GM12872 (cell line): ENCODE data around the gene SLC7A8.

Experiments
- CTCF ChIP-seq: IDR thresholded peaks from 3 replicates; pipeline ENCODE4 v1.5.1; 2011; ENCODE audit warnings: low read depth, mild to moderate bottlenecking, low read length, moderate library complexity; ENCODE audit not compliant: insufficient read depth

Gene SLC7A8

GRCh38 chr14:23148591-23149249, 34.7 kb downstream of the SLC7A8 start:
- no peak for TF ChIP-seq CTCF

- TF ChIP-seq CTCF = no peak
These were observed 35.8 kb downstream of the SLC7A8 start for GRCh38 chr14:23147676-23148075.

GRCh38 chr14:23146980-23147379, 36.5 kb downstream of the SLC7A8 start:
- no peak for TF ChIP-seq CTCF

GRCh38 chr14:23146351-23146910, 37.0 kb downstream of the SLC7A8 start:
- no peak for TF ChIP-seq CTCF

- TF ChIP-seq CTCF = no peak
These were observed 37.6 kb downstream of the SLC7A8 start for GRCh38 chr14:23145794-23146350.

- no peak for TF ChIP-seq CTCF
These were observed 39.5 kb downstream of the SLC7A8 start for GRCh38 chr14:23143911-23144310.

GRCh38 chr14:23142826-23143225, 40.6 kb downstream of the SLC7A8 start:
- TF ChIP-seq CTCF = no peak
